DMS114 treated with DMSO at 0.1 percent for 48 hours (cell line): ENCODE results near the gene CXXC4.

Source experiments
- DNase-seq: peaks from one replicate; lab custom pipeline; 2025; ENCODE audit not compliant: unreplicated experiment; lab: John Stamatoyannopoulos, UW

Gene CXXC4

DNA sequence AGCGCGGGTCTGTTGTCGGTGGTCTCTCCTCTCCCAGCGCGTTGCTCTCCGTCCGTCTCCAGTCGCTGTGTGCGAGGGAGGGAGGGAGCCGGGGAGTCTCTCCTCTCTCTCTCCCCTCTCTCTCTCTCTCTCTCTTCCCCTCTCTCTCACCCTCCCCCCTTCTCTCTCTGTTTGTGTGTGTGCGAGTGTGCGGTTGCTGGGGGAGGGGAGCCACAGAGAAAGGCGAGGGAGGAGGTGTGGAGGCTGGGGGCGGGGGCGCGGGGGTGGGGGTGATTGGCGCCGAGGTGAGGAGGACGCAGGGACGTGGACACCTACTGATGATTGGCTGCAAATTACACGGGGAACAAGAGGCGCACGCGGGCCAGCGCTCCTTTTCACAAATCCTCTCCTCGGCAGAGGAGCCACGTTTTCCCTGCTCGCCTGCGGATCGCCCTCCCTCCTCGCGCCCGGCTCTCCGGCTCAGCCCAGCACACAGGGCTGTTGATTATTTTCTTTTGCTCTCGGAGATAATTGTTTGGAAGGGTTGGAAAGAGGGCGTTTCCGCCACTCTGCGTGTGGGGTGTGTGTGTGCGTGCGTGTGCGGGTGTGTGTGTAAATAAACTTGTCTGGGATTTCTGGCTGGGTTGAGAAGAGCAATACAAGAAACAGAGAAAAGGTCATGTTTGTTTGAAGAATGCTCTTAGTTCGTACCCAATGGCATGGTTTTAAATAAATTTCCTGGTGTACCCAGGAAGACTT lies at the start of gene CXXC4:
Gene CXXC4, minus strand, starts transcription at position 73 of the 738 bp plus-strand sequence. CDS start 3,092 bp downstream, outside the sequence.
- DNase-seq: no peak

- DNase-seq: no peak
Observed at GRCh38 chr4:104533156-104533555, 38.5 kb upstream of the CXXC4 start.

DNA sequence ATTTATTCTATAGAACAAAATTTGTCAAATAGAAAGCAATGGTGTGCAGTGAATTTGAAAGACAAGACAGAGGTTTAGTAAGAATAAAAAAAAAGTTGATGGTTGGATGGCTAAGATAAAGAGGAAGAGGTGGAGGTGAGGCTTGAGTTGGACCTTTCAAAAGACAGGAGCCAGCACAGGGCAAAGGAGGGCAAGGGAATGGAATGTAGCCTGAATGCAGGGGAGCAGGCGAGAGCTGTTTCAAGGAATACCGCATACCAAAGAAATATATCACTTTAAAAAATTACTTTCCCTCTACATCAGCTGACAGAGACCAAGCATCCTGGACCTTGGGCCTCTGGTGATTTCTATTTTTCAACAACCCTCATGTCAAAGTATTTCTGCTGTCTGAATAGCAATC lies 38.0 kb upstream of the CXXC4 start:
- no peak for DNase-seq

DNA sequence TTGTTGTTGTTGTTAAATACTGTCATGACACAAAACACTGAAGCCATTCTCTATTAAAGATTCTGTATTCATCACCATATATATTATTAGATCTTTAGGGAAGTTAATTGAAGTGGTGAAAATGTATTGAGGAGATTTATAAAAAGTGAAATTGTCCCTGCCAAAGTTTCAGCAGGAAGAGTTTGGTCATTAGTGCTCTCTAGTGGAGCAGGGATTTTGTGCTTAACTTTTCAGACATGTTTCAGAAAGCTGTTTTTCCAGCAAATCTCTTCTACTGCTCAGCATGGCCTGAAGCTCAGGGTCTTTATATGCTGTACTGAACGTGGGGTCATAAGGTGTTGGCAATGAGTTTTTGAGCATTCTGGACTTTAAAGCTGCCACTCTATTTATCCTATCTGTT lies 36.7 kb upstream of the CXXC4 start:
- DNase-seq: no peak

- no peak for DNase-seq
Observed at GRCh38 chr4:104530426-104530825, 35.7 kb upstream of the CXXC4 start.

GRCh38 chr4:104524591-104524990 lies 29.9 kb upstream of the CXXC4 start:
- no peak for DNase-seq

- DNase-seq: no peak
Observed at GRCh38 chr4:104524026-104524425, 29.3 kb upstream of the CXXC4 start.

DNA sequence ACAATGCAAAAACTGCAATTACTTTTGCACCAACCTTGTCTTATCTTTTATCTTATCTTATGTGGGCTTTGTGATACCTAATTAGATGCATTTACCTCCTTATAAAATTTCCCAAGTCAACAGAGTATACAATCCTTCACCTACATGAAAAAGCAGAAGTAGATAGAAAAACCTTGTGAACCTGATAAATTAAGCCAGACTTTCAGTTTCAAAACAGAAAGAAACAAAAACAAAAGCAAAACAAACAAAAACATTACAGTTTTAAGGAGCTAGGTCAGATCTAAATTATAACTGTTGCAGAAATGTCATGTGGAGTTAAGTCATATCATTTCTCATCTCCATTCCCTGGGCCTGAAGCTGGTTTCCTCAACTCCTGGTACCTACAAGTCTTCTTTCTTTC lies 24.9 kb upstream of the CXXC4 start:
- DNase-seq: no peak

DNA sequence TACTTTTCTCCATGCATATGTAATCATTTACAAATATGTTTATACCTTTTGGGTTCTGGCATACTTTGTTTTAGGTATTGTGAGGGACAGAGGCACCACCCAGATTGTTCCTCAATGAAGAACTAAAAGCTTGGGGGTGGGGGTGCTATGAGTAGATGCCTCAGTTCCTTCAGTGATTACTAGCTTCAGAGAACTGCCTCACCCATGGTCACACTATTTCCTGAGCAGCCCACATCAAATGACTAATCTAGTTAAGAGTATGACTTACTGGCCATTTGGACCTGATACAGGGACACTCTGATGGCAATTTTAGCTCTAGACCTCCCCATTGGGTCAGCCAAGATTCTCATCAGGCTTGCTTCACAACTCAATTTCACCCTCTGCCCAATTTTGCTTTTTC lies 22.2 kb upstream of the CXXC4 start:
- DNase-seq: no peak

DNA sequence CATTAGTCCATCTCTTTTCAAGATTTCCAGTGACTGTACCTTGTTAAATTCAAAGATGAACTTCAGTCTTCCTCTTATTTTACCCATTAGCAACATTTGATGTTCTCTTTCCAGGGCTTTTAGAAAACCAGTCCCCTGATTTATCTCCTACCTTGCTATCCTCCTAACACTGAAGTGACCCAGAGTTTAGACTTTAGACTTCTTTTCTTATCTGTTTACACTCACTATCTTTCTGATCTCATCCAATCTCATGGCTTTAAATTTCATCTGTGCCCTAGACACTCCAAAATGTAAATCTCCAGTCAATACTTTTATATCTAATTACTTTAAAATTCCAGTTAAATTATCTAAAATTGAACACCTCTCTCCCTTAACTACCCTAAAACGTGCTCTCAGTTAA lies 13.5 kb upstream of the CXXC4 start:
- no peak for DNase-seq

GRCh38 chr4:104507112-104507511 lies 12.4 kb upstream of the CXXC4 start:
- no peak for DNase-seq

DNA sequence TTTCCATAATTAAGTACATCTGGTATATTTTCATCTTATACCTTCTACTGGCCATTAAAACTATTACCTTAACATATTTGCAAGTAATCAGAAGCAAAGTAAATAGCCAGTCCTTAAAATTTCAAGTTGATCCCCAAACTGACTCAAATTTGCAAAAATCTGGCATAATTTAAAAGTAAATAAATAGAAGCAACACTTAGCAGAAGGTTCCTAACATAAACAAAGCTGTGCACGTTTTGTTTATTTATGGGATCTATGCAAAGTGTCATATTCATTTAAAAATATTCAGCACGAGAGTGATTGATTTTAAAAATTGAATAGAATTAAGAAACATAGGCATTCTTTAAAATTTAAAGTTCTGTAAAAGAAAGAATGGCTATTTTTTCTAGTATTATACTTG lies 9.8 kb upstream of the CXXC4 start:
- no peak for DNase-seq

DNA sequence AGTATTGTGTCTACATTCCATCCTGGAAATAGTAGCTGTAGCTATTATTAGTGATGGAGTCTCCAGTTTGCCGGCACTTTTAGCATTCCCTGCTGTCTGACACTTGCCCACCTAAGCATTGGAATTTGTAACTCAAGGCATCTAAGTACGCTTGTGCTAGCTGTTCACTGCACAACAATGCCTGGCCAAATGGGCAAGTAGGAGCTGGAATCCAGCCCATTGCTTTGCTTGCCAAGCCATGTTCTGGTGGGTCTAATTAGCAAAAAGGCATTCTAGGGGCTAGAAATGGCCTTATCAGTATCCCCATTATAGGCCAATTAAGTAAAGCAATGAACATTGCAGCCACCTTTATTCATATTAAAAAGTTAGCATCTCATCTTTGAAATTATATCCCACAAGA lies 7.8 kb upstream of the CXXC4 start:
- DNase-seq: no peak

- DNase-seq: no peak
Observed at GRCh38 chr4:104501290-104501689, 6.6 kb upstream of the CXXC4 start.

DNA sequence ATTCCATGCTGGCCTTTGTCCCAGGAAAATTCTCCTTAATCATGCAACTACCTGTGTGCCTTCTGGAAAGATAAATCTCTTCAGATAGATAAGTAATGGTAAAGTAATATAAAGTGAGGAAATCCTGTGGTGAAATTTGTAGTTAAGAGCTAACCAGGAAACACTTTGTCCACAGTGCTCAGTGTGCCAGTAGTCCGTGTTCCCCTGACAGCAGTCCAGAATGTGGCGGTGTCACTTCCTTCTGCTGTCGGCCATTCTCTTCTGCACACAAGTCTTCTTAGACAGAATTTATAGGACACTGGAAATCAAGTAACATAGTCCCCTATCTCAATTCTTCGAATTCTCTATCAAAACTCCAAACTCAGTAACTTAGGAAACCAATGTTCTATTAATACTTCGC lies 5.7 kb upstream of the CXXC4 start:
- DNase-seq: no peak

DNA sequence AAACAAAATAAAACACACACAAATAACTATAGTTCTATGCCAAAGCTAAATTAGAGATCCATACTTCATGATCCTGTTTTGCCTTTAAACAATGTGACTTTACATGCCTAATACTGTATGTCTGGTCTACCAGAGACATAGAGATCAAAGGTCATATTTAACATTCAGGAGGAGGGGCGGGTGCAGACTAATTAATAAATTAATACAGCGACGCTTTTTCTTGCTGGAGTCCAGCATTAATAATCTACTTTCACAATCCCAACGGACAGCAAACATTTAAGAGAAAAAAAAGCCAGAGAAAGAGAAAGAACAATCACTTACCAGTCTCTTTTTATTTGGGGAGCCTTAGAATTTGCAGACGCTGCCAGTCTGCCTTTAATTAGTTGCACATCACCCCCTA lies 509 bp downstream of the CXXC4 start:
- no peak for DNase-seq

DNA sequence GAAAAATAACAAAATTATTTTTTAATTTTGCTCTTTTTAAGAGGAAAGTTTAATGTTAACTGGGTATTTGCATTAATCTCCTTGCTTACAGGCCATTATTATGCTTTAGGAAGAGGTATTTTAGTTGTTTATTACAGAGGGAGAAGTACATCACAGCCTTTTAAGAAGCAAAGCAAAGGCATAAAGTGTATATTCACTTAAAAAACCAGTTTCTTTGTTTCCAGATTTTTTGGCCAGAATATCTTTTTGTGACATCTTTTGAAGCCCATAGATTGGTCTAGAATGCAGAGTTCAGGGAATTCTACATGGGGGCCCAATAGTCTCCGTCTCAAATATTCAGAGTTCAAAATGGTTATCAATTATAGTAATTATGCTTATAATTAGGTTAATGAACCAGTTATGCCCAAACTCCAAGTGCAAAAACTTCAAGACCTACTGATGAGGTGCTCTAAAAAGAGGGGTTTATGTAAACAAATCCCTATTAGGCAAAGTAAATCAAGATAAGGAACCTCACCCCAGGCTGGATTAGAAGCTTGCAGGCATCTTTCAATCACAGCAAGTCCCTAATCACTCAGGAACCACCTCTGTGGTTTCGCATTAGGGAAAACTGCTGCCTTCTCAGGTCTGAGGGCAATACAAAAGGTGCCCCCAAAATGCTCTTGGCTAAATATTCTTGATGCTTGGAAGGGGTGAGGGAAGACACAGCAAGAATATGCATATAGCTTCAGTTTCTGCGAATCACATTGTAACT lies 1.4 kb downstream of the CXXC4 start:
- no peak for DNase-seq

DNA sequence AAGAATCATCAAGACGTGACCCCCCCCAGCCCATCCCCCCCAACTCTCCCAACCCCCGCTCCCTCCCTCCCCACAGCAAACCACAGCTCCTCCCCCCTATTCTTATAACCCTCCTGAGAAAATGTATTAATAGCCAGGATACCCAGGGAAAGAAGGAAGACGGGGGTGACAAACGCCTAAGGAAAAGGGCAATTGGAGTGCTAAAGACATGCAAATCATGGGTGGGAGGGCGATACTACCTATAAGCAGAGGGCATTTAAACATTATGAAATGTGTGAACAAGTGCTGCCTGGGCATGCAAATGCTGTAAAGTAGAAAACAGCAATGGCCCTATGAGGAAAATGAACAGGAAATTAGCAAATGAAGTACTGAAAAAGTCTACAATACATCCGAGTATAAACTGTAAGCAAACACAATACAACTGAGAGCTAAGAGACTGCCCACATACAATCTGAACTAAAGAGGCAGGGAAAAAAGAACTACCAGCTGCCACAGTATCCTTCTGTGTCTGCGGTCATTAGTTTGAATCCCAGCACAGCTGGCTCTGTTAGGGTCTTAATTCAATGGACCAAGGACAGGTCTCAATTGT lies 2.4 kb downstream of the CXXC4 start:
- no peak for DNase-seq

DNA sequence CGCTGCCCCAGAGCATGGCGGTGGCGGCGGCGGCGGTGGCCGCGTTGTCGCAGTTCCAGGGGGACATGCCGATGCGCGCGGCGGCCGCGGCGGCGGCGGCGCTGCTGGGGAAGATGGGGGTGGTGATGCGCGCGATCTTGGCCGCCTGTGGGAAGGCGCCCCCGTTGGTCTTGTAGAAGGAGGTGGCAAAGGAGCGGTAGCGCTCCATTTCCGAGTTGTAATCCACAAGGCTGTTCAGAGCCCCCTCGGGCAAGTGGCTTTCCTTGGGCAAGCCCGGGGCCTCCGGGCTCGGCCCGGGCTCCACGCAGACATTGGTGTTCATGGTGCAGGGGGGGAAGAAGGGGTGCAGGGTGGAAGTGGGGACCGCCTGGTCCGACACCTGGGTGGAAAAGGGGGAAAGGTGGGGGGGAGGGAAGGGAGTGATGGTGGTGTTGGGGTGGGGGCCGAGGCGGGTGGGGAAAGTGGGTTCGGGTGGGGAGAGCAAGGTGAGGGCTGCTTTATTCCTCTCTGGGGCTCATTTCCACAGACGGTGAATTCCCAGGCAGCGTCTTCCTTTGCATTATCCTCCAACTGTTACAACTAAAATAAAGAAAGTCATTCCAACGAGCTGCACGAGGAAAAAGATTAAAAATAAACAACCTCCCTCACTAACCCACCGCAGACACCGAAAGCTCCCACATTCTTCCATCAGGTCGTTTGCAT lies 3.1 kb downstream of the CXXC4 start:
- DNase-seq: no peak

- no peak for DNase-seq
Observed at GRCh38 chr4:104490770-104491480, 3.8 kb downstream of the CXXC4 start.
